ENCODE measurements around the gene EEPD1.

The EEPD1 gene

DNA sequence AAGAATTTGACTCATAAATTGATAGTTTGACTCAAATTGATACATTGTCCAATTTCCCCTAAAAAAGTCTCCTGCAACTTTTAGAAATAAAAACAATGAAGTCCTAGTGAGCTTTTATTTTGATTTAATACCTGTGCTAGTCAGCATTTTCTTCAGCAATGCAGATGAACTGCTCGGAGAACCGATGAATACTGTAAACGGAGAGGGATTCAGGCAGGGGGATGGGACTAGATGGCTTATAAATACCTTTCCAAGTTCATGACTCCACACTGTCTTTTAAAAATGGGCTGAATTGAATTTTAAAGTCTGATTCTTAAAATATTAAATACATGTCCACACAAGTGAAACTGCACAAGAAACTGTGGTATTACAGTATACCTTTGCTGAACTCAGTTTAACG lies 12.7 kb downstream of the EEPD1 start:
- TF ChIP-seq, protein P1, sequence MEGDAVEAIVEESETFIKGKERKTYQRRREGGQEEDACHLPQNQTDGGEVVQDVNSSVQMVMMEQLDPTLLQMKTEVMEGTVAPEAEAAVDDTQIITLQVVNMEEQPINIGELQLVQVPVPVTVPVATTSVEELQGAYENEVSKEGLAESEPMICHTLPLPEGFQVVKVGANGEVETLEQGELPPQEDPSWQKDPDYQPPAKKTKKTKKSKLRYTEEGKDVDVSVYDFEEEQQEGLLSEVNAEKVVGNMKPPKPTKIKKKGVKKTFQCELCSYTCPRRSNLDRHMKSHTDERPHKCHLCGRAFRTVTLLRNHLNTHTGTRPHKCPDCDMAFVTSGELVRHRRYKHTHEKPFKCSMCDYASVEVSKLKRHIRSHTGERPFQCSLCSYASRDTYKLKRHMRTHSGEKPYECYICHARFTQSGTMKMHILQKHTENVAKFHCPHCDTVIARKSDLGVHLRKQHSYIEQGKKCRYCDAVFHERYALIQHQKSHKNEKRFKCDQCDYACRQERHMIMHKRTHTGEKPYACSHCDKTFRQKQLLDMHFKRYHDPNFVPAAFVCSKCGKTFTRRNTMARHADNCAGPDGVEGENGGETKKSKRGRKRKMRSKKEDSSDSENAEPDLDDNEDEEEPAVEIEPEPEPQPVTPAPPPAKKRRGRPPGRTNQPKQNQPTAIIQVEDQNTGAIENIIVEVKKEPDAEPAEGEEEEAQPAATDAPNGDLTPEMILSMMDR (IDR thresholded peaks at IDR 0.05; ENCODE audit: low read depth, low read length, missing control alignments) = no peak
- DNase-seq (ENCODE audit: low read depth) = no peak
- H3K4me3 ChIP-seq (ENCODE audit: low read depth, low read length) = no peak overlapping the region
- in situ Hi-C loops (cut with HindIII; ENCODE audit: low sequenced_read_pairs) = no loop called here

DNA sequence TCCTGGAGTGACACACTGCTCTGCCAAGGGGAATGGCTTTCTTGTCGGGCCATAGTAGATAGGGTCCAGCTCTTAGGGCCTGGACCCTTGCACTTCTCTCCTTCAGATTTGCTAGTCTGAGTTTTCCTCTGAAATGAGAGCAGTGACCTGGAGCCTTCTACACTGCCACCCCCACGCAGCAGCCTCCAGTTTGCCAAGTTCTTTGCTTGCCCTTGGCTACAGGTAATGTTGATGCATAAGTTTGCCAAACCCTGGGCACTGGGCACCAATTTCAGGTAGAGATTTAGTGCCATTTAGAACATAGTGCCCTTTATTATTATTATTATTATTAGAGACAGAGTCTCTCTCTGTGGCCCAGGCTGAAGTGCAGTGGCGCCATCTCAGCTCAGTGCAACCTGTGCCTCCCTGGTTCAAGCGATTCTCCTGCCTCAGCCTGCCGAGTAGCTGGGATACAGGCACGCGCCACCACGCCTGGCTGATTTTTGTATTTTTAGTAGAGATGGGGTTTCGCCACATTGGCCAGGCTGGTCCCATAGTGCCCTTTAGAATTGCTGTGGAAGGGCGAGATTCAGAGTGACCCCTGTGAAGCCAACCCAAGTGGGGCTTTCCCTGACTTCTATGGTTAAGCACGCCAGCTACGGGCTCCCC lies 14.5 kb downstream of the EEPD1 start:
- DNase-seq (ENCODE audit: low read depth) = no peak
- TF ChIP-seq, protein P1 (IDR thresholded peaks at IDR 0.05; ENCODE audit: low read depth, low read length, missing control alignments) = no peak
- H3K4me3 ChIP-seq (ENCODE audit: low read depth, low read length) = no peak overlapping the region
- in situ Hi-C loops (cut with HindIII; ENCODE audit: low sequenced_read_pairs) = no loop called here

DNA sequence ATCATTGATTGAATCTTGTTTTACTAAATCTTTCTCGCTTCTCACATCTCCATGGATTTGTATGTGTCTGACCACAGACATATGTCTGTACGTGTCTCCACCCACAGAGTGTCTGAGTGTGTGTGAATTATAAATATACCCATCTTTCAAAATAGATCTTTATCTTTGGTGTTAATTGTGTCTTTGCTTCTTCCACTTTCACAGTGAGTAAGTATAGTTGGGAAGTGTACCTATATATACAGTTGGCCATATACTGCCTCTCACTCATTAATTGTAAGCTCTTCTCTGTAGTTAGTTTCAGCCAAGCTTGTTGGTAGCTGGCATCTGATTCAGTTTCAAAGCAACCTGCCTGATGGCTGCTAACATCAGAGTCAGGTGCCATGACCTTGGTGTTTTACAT lies 18.4 kb downstream of the EEPD1 start:
- TF ChIP-seq, protein P1 (IDR thresholded peaks at IDR 0.05; ENCODE audit: low read depth, low read length, missing control alignments) = no peak
- H3K4me3 ChIP-seq (ENCODE audit: low read depth, low read length) = no peak overlapping the region
- in situ Hi-C loops (cut with HindIII; ENCODE audit: low sequenced_read_pairs) = no loop called here
- DNase-seq (ENCODE audit: low read depth) = no peak

DNA sequence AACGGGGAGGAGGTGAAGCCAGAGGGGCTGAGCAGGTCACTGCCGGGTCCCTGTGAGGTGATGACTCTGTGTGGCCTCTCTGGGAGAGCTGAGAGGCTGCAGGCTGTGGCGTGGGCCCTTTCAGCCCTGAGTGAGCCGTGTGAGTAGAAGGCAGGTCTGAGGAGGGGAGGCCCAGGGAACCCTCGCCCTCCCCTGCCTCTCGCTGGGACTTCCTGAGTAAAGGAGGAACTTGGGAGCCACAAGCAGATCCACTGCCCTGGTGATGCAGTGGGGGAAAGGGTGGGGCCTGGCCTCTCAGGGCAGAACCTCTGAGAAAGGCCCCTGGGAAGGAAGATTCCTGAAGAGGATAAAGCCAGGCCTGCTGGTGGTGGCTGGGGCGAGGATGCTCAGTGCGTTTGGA lies 22.8 kb downstream of the EEPD1 start:
- H3K4me3 ChIP-seq (ENCODE audit: low read depth, low read length) = no peak overlapping the region
- DNase-seq (ENCODE audit: low read depth) = no peak
- TF ChIP-seq, protein P1 (IDR thresholded peaks at IDR 0.05; ENCODE audit: low read depth, low read length, missing control alignments) = no peak
- in situ Hi-C loops (cut with HindIII; ENCODE audit: low sequenced_read_pairs) = no loop called here

DNA sequence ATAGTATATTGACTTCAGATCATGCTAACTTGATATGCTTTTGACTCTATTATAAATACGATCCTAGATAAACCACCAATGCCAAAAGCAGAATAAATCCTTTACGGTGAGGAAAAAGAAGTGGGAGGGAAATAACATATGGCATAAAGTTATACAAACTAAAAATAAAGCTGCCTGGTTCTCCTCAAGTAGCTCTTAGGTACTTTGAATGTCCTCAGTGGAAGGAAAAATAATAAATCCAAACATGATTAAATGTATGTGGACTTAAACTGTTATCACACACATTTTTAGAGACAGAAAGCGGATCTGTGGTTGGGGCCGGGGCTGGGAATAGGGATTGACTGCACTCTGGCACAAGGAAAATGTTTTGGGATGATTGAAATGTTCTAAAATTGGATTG lies 23.6 kb downstream of the EEPD1 start:
- in situ Hi-C loops (cut with HindIII; ENCODE audit: low sequenced_read_pairs) = no loop called here
- no peak for DNase-seq (ENCODE audit: low read depth)
- H3K4me3 ChIP-seq (ENCODE audit: low read depth, low read length) = no peak overlapping the region
- TF ChIP-seq, protein P1 (IDR thresholded peaks at IDR 0.05; ENCODE audit: low read depth, low read length, missing control alignments) = no peak

DNA sequence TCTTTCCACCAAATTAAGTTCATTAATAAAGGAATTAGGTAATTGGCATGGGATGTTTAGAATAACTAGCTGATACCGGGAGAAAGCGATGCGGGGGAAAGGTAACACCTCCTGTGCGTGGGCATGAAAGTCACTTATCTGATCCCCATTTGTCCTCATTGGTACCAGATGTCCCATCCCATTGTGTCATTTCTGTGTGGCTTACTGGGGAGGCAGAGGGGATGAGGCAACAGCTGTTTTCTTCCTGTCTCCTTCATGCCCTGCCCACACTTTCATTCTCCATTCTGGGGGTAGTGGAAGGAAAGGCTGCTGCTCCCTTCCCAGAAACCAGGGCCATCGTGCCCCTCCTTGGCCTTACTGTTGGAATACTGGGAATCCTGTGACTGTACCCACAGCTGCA lies 27.1 kb downstream of the EEPD1 start:
- no peak overlapping the region for H3K4me3 ChIP-seq (ENCODE audit: low read depth, low read length)
- TF ChIP-seq, protein P1 (IDR thresholded peaks at IDR 0.05; ENCODE audit: low read depth, low read length, missing control alignments) = no peak
- DNase-seq (ENCODE audit: low read depth) = no peak
- in situ Hi-C loops (cut with HindIII; ENCODE audit: low sequenced_read_pairs) = no loop called here
